Raji (cell line): ENCODE results near the gene TBATA.

Experiments used
- POLR2A ChIP-seq: IDR thresholded peaks from 2 replicates; pipeline ENCODE4 v1.6.1; 2011; ENCODE audit warnings: low read depth, low read length, control low read depth; ENCODE audit not compliant: insufficient read depth

TBATA gene

DNA sequence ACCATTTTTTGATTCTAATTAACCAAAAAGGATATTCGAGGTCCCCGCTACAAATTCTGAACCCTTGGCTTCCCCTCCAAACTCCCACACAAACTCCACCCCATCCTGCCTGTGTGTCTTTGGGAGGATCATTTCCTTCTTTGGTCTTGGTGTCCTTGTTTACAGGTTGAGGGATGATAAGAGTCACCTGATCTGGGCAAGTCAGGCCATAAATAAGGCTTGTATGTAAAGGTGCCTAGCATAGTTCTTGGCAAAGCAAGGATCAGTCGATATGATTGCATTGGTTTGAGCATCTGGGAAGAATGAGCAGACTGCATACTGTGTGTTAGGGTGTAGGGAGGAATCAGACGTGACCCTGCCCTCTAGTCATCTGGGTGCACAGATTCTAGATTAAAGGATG is 28.9 kb upstream of the TBATA start:
- TF ChIP-seq POLR2A, result no peak

DNA sequence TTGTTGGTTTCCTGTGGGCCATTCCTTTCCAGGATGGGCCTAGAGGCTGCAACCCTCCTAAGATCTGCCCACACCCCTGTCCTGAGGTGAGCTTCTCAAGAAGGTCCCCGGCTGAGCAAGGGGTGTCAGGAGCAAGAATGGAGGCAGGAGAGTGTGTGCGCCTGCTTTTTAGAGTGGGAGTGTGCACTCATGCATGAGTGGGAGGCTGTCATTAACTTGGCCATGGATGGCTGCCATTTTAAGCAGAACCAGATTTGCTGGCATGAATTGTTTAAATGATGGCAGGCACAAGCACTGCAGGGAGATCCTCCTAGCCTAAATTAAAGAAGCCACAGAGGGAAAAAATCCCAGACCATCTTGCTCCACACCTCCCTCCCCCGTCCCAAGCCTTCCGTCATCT is 27.6 kb upstream of the TBATA start:
- no peak for TF ChIP-seq POLR2A

DNA sequence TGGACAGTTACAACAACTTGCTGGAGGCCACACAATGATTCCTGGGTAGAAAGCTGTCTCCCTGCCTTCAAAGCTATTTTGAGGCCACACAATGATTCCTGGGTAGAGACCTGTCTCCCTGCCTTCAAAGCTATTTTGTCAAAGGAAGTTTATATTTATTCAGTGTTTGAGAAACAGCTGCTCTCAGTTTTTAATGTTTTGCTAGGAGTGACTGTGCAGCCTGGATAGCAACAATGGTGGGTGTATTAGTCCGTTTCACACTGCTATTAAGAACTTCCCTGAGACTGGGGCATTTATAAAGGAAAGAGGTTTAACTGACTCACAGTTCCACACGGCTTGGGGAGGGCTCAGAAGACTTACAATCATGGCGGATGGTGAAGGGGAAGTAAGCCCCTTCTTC is 26.7 kb upstream of the TBATA start:
- TF ChIP-seq POLR2A, result no peak

DNA sequence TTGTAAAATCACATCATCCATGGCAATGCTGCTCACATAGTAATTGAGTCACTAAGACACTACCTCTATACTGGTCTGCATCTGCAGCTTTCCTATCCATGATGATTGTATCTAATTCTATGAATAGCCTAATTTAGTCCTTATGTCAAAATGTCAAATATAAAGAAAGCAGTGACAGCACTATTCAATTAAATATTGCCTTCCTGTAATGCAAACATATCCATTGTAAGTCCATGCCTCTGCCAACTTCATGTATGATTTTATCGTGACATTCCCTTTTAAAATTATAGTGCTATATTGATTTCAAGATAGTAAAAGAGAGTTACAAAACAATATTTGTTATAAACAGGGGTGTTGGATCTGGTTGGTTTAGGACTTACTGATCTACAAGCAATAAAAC is 25.8 kb upstream of the TBATA start:
- no peak for TF ChIP-seq POLR2A

DNA sequence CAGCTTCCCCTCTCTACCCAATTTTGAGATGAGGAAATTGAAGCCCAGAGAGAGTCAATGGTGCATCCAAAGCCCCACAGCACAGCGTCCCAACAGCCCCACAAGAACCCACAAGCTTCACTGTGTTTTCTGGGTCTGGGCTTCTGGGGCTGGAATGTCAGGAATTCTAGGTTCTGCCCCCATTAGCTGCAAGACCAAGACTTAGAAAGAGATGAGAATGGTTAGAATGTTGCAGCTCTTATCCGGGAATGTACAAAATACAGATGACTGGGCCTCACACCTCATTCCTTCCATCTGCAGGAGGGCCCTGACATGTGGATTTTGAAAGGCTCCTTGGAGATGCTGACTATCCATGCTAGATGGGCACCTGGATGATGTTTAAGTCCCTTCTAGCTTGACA is 24.5 kb upstream of the TBATA start:
- TF ChIP-seq POLR2A, result no peak

DNA sequence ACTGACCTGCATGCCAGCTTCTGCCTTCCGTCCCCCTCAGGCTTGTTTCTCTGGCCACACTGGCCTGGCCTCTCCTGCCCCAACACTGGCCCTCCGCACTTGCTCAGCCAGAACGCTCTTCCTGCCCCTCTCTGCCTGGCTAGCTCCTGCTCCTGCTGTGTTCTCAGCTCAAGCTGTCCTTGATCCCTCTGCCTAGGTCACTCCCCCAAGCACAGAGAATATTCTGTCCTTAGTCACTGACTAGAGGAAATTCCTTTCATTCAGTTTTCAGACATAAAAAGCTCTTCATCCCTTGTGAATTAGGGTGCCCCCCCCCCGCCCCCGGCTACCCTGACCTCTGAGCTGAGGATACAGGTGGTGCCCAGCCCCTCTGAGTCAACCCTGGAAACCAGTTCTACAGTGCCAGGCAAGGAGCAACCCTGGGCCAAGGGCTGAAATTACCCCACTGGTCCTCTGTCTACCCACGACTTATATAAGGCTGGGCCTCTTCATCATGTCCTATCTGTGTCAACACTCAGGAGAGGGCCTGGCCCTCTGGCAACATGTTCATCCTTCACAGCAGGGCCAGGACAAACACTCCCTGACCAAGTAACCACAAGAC is 23.9 kb upstream of the TBATA start:
- TF ChIP-seq POLR2A, result no peak

DNA sequence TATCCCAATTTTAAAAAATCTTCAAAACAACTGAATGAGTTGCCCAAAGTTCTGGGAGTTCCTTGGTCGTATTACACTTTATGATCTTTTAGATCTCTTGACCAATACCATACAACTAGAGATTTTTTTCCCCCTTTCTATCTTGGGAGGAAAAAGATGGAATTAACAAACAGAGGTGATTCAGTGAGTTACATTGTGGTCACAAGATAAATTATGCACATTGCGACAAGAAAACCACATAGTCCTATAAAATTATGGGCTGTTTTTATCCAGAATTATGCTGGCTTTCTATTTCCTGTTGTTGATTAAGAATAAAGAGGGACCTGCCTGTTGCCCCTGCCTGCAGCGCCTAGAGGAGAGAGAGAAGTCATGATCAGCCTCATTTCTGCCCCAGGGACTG is 22.4 kb upstream of the TBATA start:
- no peak for TF ChIP-seq POLR2A

DNA sequence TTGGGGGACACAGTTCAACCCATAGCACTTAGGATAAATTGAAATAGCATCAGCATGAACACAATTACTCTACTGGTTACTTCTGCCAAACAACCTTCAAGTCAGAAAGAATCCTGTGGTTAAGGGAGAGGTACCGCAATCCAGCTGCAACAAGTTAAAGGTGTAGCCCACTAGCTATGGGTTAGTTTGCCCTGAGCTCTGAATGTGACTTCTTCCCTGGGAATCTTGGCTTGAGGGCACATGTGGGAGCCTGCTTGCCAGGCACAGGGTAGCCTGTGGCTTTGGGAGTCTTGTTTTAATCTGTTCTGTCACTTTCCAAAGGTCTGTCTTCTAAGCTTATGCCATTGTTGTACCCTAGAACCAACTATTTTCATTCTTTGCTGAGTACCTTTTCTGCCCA is 21.7 kb upstream of the TBATA start:
- TF ChIP-seq POLR2A, result no peak

DNA sequence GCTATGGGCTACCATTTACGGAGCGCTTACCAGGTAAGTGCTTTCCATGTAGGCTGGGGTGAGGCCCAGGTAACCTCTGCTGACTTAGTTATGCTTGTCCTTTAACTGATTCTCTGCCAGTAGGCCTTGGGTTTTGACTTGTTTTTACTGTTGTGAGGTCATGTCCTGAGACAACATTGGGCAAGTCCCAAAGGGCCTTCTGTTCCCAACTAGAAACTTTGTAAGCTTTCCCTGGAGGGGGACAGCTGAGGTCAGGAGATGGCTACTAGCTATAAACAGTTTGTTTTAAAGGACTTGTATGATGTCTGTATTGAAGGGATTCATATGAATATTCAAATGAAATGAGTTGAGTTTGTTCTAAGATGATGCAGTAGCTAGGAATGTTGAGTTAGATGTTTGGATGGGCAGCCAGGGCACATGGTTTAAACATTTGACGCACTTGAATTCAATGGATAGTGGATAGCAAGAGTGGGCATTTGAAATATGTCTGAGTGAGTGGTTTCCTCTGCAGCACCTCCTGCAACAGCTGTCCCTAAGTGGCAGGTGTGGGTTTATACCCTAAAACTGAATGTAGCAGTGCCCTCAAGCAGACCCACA is 20.5 kb upstream of the TBATA start:
- TF ChIP-seq POLR2A, result no peak

DNA sequence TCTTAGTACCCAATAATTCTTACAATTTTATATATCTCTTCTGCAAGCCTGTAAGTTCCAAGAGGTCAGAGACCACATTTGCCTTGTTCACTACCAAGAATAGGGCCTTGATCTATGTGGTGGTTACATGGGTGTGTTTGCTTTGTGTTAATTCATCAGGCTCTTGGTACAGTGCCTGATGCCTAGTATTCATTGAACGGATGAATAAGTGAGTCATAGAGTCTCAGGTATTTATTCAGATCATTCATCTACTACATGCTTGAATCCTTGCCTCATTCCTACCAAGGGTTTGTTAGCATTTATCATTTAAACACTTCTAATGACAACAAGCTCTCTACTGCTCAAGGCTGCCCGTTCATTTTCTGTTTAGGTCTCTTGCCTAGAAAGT is 19.2 kb upstream of the TBATA start:
- no peak for TF ChIP-seq POLR2A

DNA sequence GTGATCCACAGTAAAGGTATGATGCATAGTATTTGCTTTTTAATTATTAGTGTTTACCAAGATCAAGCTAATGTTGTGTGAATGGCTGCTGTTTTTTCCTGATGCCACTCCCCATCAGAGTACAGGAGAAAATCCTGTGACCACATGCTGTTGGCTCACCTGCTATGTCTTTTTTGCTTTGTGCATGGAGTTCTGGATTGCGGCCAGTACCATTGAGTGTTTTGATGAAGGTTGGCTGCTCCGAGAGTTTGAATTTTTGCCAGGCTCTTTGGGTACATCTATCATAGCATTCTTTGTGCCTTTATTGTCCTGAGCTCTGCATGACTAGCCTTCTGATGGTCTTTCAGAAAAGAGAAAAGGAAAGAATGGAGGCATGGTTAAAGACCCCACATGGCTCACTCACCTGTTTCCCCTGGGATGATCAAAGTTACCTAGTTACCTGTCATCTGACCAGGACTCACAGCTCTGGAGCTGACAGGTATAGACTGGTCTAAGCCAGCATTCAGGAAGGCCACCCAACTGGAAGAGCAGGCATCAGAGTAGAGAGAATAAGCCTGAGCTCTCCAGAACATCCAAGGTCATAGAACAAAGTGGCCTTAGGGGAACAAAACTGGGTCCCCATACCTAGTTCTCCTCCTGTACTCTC is 18.7 kb upstream of the TBATA start:
- no peak for TF ChIP-seq POLR2A

DNA sequence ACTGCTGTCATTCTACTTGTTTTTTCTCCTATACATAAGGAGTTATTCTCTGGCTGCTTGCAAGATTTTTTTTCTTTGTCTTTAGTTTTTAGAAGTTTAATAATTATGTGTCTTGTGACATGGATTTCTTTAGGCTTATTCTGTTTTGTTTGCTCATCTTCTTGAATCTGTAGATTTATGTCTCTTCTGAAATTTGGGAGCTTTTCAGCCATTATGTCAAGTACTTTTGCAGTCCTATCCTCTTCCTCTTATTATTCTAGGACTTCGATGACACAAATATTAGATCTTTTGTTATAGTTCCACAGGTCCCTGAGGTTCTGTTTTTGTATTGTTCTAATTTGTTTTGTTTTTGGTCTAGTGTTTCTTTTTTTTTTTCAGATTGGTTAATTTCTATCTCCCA is 16.7 kb upstream of the TBATA start:
- no peak for TF ChIP-seq POLR2A

DNA sequence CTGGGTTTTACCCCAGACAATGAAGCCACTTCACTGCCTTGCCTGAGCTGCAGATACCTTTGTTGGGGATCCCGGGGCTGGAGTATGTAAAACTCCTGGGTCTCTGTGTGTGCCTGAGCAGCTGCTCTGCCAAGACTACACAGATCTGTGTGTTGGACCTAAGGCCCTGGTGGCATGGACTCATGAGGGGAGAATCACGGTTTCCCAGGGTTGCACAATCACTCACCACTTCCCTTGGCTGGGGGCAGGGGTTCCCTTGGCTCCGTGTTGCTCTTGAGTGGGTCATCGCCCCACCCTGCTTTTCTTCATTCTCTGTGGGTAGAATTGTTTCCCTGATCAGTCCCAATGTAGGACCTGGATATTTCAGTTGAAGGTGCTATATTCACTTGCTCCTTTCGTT is 13.9 kb upstream of the TBATA start:
- TF ChIP-seq POLR2A, result no peak

DNA sequence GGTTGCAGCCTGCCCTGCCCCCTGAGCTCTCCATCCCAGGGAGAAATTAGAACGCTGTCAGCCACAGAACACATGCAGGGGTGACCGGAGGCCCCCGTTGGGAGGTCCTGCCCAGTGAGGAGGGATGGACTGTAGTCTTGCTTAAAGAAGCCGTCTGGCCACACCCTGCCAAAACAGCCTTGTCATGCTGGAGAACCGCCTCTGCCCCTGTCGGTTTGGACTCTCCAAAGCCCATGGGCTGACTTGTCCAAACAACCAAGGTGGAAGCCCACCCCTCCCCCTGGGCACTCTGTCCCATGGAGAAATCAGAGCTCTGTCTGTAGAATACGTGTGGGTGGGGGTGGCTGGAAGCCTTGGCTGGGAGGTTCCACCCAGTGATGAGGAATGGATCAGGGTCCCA is 12.7 kb upstream of the TBATA start:
- no peak for TF ChIP-seq POLR2A

DNA sequence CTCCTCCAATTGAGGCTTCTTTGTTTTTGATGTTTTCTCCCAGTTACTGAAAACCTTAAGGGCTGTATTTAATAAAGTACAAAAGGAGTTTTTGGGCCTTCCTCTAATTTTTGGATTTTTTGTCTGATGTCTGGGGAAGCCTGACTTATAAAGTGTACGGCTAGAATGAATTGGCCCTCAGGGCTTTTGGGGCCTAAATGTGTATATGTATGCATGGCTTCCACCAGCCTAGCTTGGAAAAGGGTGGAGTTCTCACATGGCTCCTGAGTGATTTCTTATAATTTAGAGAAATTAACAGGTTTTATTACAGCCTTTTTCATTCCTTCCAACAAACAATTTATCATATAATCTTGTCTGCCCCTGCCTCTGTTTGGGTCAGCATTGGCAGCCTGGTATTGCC is 10.4 kb upstream of the TBATA start:
- no peak for TF ChIP-seq POLR2A

DNA sequence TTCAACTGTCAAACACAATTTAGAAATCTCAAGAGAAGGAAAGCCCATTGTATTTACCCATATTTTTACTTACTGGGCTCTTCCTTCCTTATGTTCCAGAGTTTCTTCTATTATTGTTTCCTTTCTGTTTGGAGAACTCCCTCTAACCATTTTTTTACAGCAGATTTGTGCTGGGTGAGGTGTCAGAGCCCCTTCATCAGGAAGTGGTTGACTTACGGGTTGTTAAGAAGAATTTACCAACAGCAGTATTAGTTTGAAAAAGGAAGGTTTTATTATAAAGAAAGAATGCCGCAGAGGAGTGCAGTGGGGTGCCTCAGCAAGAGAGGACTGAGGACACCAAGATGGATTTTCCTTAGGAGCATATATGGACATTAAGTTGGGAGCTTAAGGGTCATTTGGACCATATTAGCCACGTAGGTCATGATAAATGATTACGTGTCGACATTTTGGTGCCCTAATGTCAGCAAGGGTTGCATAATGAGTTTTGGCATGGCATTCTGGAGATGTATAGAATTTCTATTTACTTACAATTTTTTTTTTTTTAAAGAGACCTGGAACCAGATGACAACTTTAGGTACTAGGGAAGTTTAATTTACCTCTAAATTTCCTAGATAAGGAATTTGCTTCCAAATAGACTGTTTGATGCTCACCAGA is 6.3 kb upstream of the TBATA start:
- no peak for TF ChIP-seq POLR2A
